SK-N-SH (cell line): Measurements from ENCODE around the gene SMIM26. TPM values are rescaled to one million over a fixed set of nuclear protein-coding genes. Genes with fewer than 3 reads are reported as not detected.

Source experiments
- CTCF ChIA-PET: fragments of 300-600, 350-600 bp; formaldehyde crosslinking; extraction: SDS; loops from one replicate; lab custom pipeline; 2021; lab: Yijun Ruan, JAX
- POLR2A ChIA-PET: fragments of 350-600 bp; sonication (Branson Sonifier 250); formaldehyde crosslinking; extraction: SDS; loops from one replicate; lab custom pipeline; 2020; ENCODE audit warnings: antibody characterized with exemption, inconsistent platforms; lab: Yijun Ruan, JAX
- DNase-seq: peaks from one replicate; pipeline ENCODE4 v3.0.0; 2012
- H2AFZ ChIP-seq: fragments of 200-600 bp; sonication (generic); 2 replicates; pipeline ENCODE4 v1.8.1; 2016; ENCODE audit warnings: antibody characterized with exemption, mild to moderate bottlenecking, low read depth
- H3F3A ChIP-seq: fragments of 200-600 bp; sonication (generic); replicated peaks from 2 replicates; pipeline ENCODE3; 2016; ENCODE audit warnings: antibody characterized with exemption, mild to moderate bottlenecking; ENCODE audit not compliant: insufficient read depth
- H3K27ac ChIP-seq, 2 experiments: fragments of 200-500 bp in 1 of 2; fragments of 200-600 bp in 1 of 2; sonication (Bioruptor generic) in 1 of 2; sonication (generic), shearing (Covaris generic) in 1 of 2; 2 replicates each; pipeline versions ENCODE4 v1.5.1 to v1.6.1; 2014 to 2016; ENCODE audit warnings: low read depth in 2 of 2, inconsistent platforms in 1 of 2, low read length in 1 of 2, mild to moderate bottlenecking in 1 of 2, mixed read lengths in 1 of 2
- H3K27me3 ChIP-seq: fragments of 200-600 bp; sonication (generic), shearing (Covaris generic); 2 replicates; pipeline ENCODE4 v1.6.1; 2016; ENCODE audit warnings: mixed run types; ENCODE audit not compliant: insufficient read depth
- H3K36me3 ChIP-seq, 2 experiments: fragments of 200-500 bp in 1 of 2; fragments of 200-600 bp in 1 of 2; sonication (Bioruptor generic) in 1 of 2; sonication (generic) in 1 of 2; replicated peaks in 1 of 2; 2 replicates each; pipeline versions ENCODE3 to v1.5.1; 2014 to 2016; ENCODE audit warnings: low read length in 1 of 2, mild to moderate bottlenecking in 1 of 2; ENCODE audit not compliant: insufficient read depth in 2 of 2, control insufficient read depth in 1 of 2
- H3K4me1 ChIP-seq, 2 experiments: fragments of 200-500 bp in 1 of 2; fragments of 200-600 bp in 1 of 2; sonication (Bioruptor generic) in 1 of 2; sonication (generic), shearing (Covaris generic) in 1 of 2; 2 replicates each; pipeline versions ENCODE4 v1.5.1 to v1.6.1; 2014 to 2016; ENCODE audit warnings: low read depth in 1 of 2, low read length in 1 of 2, mixed run types in 1 of 2; ENCODE audit not compliant: insufficient read depth in 2 of 2, control insufficient read depth in 1 of 2
- H3K4me2 ChIP-seq: fragments of 200-600 bp; sonication (generic), shearing (Covaris generic); 2 replicates; pipeline ENCODE4 v1.6.1; 2017; ENCODE audit warnings: mixed run types
- H3K4me3 ChIP-seq, 2 experiments: fragments of 200-500 bp in 1 of 2; fragments of 200-600 bp in 1 of 2; sonication (Bioruptor generic) in 1 of 2; sonication (generic), shearing (Covaris generic) in 1 of 2; 2 replicates each; pipeline versions ENCODE4 v1.5.1 to v1.8.1; 2014 to 2016; ENCODE audit warnings: low read depth in 2 of 2, inconsistent platforms in 1 of 2, low read length in 1 of 2, mild to moderate bottlenecking in 1 of 2, mixed read lengths in 1 of 2, moderate library complexity in 1 of 2
- H3K79me2 ChIP-seq: fragments of 200-600 bp; sonication (generic); 2 replicates; pipeline ENCODE4 v1.8.1; 2017; ENCODE audit warnings: mild to moderate bottlenecking; ENCODE audit not compliant: insufficient read depth
- H3K9ac ChIP-seq: fragments of 200-600 bp; sonication (generic); 2 replicates; pipeline ENCODE4 v1.6.1; 2017; ENCODE audit warnings: mixed run types
- H3K9me2 ChIP-seq: fragments of 200-600 bp; sonication (generic); 2 replicates; pipeline ENCODE4 v1.6.1; 2017; ENCODE audit warnings: mixed run types
- H3K9me3 ChIP-seq: fragments of 200-600 bp; sonication (generic); 2 replicates; pipeline ENCODE4 v1.6.1; 2017; ENCODE audit warnings: mixed run types, mild to moderate bottlenecking, moderate library complexity
- H4K20me1 ChIP-seq: fragments of 200-600 bp; sonication (generic); 2 replicates; pipeline ENCODE4 v1.6.1; 2017; ENCODE audit warnings: mild to moderate bottlenecking, mixed run types; ENCODE audit not compliant: insufficient read depth
- ELF1 ChIP-seq: IDR thresholded peaks from 2 replicates; pipeline ENCODE4 v1.4.0; 2012
- EP300 ChIP-seq, 2 experiments: IDR thresholded peaks; 2 replicates each; pipeline versions ENCODE4 v1.4.0 to v1.6.1; 2012; ENCODE audit warnings: borderline replicate concordance in 1 of 2, low read depth in 1 of 2, low read length in 1 of 2
- EZH2phosphoT487 ChIP-seq: fragments of 200-600 bp; sonication (generic); IDR thresholded peaks from 2 replicates; pipeline ENCODE4 v1.6.1; 2017; ENCODE audit warnings: low read depth, mixed run types, mild to moderate bottlenecking, antibody characterized with exemption, moderate library complexity, borderline replicate concordance
- FOXJ3 ChIP-seq: sonication (generic); formaldehyde crosslinking; IDR thresholded peaks from 2 replicates; pipeline ENCODE4 v1.5.1; 2020; ENCODE audit warnings: mild to moderate bottlenecking, missing genetic modification reagents
- GABPA ChIP-seq: IDR thresholded peaks from 2 replicates; pipeline ENCODE4 v1.4.0; 2012; ENCODE audit warnings: low read depth, mild to moderate bottlenecking
- MXI1 ChIP-seq: IDR thresholded peaks from 2 replicates; pipeline ENCODE4 v1.6.1; 2012; ENCODE audit warnings: mild to moderate bottlenecking, low read depth, low read length, improper control_type of control experiment
- NFIC ChIP-seq: IDR thresholded peaks from 2 replicates; pipeline ENCODE4 v1.4.0; 2012; ENCODE audit warnings: borderline replicate concordance
- NRF1 ChIP-seq: IDR thresholded peaks from 2 replicates; pipeline ENCODE4 v1.6.1; 2012; ENCODE audit warnings: low read depth, mild to moderate bottlenecking, low read length
- POLR2AphosphoS5 ChIP-seq: IDR thresholded peaks from 2 replicates; pipeline ENCODE4 v1.6.1; 2012; ENCODE audit warnings: low read depth, low read length
- REST ChIP-seq: IDR thresholded peaks from 2 replicates; pipeline ENCODE4 v1.6.1; 2012; ENCODE audit warnings: mild to moderate bottlenecking, low read depth, low read length, moderate library complexity
- RXRA ChIP-seq: IDR thresholded peaks from 2 replicates; pipeline ENCODE4 v1.4.0; 2012; ENCODE audit warnings: low read depth, mild to moderate bottlenecking, borderline replicate concordance
- SIN3A ChIP-seq: IDR thresholded peaks from 2 replicates; pipeline ENCODE4 v1.6.1; 2012; ENCODE audit warnings: low read depth, mild to moderate bottlenecking, low read length, moderate library complexity, borderline replicate concordance
- TCF12 ChIP-seq: IDR thresholded peaks from 2 replicates; pipeline ENCODE4 v1.4.0; 2012
- USF1 ChIP-seq: IDR thresholded peaks from 2 replicates; pipeline ENCODE4 v1.4.0; 2012; ENCODE audit warnings: low read depth, borderline replicate concordance
- WGBS: methylation state at CpG from one replicate; pipeline ENCODE4 v1.1.6; 2017; ENCODE audit warnings: low lambda C conversion rate; 5-methylcytosine and 5-hydroxymethylcytosine counted together
- polyA plus RNA-seq, 3 experiments: library from polyadenylated mRNA; depleted of rRNA; stranded (reverse); fragments of >200 nt; gene quantifications; 2 replicates each; pipeline ENCODE4 v1.2.3, GENCODE V29; 2012
- TF ChIP-seq, protein P1 (sequence below): fragments of 150-350 bp; IDR thresholded peaks from 2 replicates; pipeline ENCODE4 v1.6.1; 2016; ENCODE audit warnings: mild to moderate bottlenecking, low read depth, low read length

Gene SMIM26
- polyA plus RNA-seq, 1 of the 3 experiments (the other 2 are of a cell fraction): 155 TPM

DNA sequence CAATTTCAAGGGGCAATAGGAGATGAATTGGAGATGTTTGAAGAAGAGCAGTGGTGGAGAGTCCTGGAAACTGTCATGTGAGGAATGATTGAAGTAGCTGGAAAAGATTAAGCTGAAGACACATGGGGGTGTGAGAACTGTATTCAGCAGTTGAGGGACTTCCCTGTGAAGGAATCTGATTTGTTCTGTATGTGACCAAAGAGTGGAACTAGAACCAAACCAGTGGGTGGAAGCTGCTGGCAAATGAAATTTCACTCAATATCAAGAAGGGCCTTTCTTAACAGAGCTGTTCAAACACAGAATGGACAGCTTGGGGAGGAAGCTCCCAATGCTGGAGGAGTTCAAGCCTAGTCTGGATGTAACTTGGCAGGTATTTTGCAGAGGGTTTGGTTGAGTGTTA lies 38.2 kb upstream of the SMIM26 start:
- Histone ChIP-seq H3K27me3 (no peaks in the 10 kb centered on the region), H3K4me2 (no peak overlapping the region), H2AFZ (no peak overlapping the region), H4K20me1 (no peaks in the 10 kb centered on the region), H3K9ac (no peak overlapping the region), H3K36me3 (peaks cover 54 to 90% of the 10 kb centered on the region in 2 experiments), H3K4me3 (no peak overlapping the region), H3K9me3 (no peaks in the 10 kb centered on the region), H3K79me2 (no peaks in the 10 kb centered on the region), H3K27ac (no peak overlapping the region), H3K4me1 (no peaks in the 10 kb centered on the region), H3F3A (no peaks in the 10 kb centered on the region), H3K9me2 (no peaks in the 10 kb centered on the region)
- POLR2A ChIA-PET: interaction anchor here (1.8 kb wide), 1 partner anchor 62 kb away, joined by 4 read pairs; the partner anchor contains the start of genes DZANK1 and POLR3F
- DNase-seq: no peak
- no peak for TF ChIP-seq GABPA
- TF ChIP-seq NFIC: no peak
- TF ChIP-seq RXRA: no peak
- no peak for TF ChIP-seq EZH2phosphoT487
- CTCF ChIA-PET: interaction anchor here (1.0 kb wide), 1 partner anchor 15 kb away, joined by 3 read pairs; no protein-coding TSS in a partner anchor

GRCh38 chr20:18532626-18533025 lies 34.6 kb upstream of the SMIM26 start:
- H3K79me2 ChIP-seq: no peaks in the 10 kb centered on the region
- H4K20me1 ChIP-seq: no peaks in the 10 kb centered on the region
- H3F3A ChIP-seq: no peaks in the 10 kb centered on the region
- H3K4me2 ChIP-seq: no peak overlapping the region
- POLR2A ChIA-PET: no interaction called here
- no peak overlapping the region for H2AFZ ChIP-seq
- WGBS: 93% methylated on average over 6 of the region's 6 CpGs
- no peak for DNase-seq
- no peaks in the 10 kb centered on the region for H3K4me1 ChIP-seq
- peaks cover 39 to 77% of the 10 kb centered on the region in 2 experiments for H3K36me3 ChIP-seq
- no peak for TF ChIP-seq NRF1
- TF ChIP-seq, all 33 proteins: peak for 0
- H3K9me2 ChIP-seq: no peaks in the 10 kb centered on the region
- no peak overlapping the region for H3K27ac ChIP-seq
- H3K27me3 ChIP-seq: no peaks in the 10 kb centered on the region
- H3K9me3 ChIP-seq: no peaks in the 10 kb centered on the region
- H3K4me3 ChIP-seq: no peak overlapping the region
- no peak overlapping the region for H3K9ac ChIP-seq
- CTCF ChIA-PET: no interaction called here

DNA sequence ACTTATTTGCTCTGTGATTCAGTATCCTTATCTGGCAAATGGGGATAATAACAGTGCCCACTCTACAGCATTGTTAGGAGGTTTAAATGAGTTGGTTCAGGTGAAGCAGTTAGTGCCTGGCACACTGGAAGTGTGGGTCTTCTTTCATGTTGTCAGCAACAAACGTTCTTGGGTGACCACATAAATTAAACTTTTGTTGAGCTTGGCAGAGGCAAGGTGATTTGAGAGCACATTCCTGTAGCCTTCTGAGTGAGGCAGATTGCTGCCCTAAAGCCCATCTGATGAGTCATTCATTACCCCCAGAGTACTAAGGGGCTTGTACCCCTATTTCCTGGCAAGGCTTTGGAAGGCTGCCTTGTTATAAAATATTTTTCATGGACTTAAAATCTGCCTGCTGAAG lies 33.7 kb upstream of the SMIM26 start:
- DNase-seq: no peak
- no peak overlapping the region for H3K9ac ChIP-seq
- ChIA-PET POLR2A (no interaction called here), CTCF (no interaction called here)
- H3K27me3 ChIP-seq: no peaks in the 10 kb centered on the region
- H3K9me3 ChIP-seq: no peaks in the 10 kb centered on the region
- no peaks in the 10 kb centered on the region for H3K9me2 ChIP-seq
- H2AFZ ChIP-seq: no peak overlapping the region
- H4K20me1 ChIP-seq: no peaks in the 10 kb centered on the region
- no peaks in the 10 kb centered on the region for H3K79me2 ChIP-seq
- WGBS: no CpG with 5 or more reads among the region's 1 CpG
- H3K36me3 ChIP-seq: peaks cover 43 to 68% of the 10 kb centered on the region in 2 experiments
- H3F3A ChIP-seq: no peaks in the 10 kb centered on the region
- H3K4me2 ChIP-seq: no peak overlapping the region
- no peak overlapping the region for H3K4me3 ChIP-seq
- no peak overlapping the region for H3K27ac ChIP-seq
- H3K4me1 ChIP-seq: no peaks in the 10 kb centered on the region
- no peak for TF ChIP-seq MXI1
- TF ChIP-seq EP300 (IDR thresholded peaks at IDR 0.05; ENCODE audit: borderline replicate concordance in 1 of 2, low read depth in 1 of 2, low read length in 1 of 2): no peak
- TF ChIP-seq TCF12: no peak
- no peak for TF ChIP-seq SIN3A
- no peak for TF ChIP-seq USF1
- no peak for TF ChIP-seq REST
- TF ChIP-seq ELF1: no peak
- TF ChIP-seq, protein P1, sequence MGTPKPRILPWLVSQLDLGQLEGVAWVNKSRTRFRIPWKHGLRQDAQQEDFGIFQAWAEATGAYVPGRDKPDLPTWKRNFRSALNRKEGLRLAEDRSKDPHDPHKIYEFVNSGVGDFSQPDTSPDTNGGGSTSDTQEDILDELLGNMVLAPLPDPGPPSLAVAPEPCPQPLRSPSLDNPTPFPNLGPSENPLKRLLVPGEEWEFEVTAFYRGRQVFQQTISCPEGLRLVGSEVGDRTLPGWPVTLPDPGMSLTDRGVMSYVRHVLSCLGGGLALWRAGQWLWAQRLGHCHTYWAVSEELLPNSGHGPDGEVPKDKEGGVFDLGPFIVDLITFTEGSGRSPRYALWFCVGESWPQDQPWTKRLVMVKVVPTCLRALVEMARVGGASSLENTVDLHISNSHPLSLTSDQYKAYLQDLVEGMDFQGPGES: no peak
- TF ChIP-seq FOXJ3 (CRISPR knock-in tag): no peak
- no peak for TF ChIP-seq POLR2AphosphoS5
